Embryonic facial prominence (tissue), 1 donor: Measurements from ENCODE around the gene DGKI.
"Not testable (repeated sequence)": the region's sequence is repeated elsewhere in the genome, so short reads cannot be mapped to it uniquely, and the experiment has no call there.

Experiments used
- DNase-seq: peaks from one replicate; pipeline ENCODE4 v3.0.0-alpha.2; 2016; ENCODE audit errors: extremely low spot score

DGKI gene

DNA sequence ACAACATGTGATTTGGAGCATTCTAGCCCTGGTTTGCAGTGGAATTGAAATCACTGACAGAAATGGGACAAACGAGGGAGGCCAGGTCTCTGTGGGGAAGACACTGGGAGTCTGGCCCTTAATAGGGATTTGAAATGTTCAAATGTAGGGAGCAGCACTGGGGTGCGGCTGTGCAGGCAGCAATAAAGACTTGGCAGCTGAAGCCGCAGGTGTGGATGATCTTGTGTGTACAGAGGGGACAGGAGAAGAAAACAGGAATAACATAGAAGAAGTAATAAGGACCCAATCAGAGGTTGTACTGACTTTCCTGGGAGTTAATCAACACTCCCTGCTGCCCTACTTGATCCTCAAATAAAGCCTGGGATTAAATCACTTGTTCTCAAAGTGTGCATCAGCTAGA, 375.6 kb downstream of the DGKI start:
- DNase-seq = no peak

GRCh38 chr7:137469858-137470257, 376.9 kb downstream of the DGKI start:
- no peak for DNase-seq

GRCh38 chr7:137469191-137469811, 377.5 kb downstream of the DGKI start:
- DNase-seq = no peak

- no peak for DNase-seq
Measured at GRCh38 chr7:137462847-137463246, 383.9 kb downstream of the DGKI start.

DNA sequence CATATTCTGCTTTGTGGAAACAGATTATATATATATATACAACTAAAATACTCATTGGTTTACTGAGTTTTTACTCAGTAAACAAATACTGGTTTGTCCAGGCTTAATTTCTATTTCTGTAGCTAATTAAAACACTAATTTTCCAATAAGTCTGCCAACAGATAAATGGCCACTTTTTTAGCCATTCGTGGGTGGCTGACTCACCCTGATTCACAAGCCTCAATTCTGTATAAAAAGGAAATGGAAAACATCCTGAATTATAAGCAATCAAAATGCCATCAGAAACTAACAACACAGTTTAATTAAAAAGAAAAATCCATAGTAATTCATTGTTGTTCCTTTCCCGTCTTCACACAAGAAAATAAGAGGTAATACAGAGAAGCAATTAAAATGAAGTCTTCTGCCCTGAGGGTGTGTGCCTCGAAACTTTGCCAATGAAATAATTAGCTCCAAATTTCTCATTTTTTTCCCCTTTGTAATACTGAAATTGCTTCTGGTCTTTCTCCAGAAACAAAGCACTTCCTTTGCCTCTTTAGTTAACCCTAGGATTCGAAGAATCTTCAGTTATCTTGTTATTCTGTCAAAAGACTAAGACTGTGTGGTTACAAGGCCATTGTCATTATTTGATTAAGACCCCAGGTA, 384.6 kb downstream of the DGKI start:
- DNase-seq = no peak

GRCh38 chr7:137458399-137458798, 388.4 kb downstream of the DGKI start:
- DNase-seq = no peak

DNA sequence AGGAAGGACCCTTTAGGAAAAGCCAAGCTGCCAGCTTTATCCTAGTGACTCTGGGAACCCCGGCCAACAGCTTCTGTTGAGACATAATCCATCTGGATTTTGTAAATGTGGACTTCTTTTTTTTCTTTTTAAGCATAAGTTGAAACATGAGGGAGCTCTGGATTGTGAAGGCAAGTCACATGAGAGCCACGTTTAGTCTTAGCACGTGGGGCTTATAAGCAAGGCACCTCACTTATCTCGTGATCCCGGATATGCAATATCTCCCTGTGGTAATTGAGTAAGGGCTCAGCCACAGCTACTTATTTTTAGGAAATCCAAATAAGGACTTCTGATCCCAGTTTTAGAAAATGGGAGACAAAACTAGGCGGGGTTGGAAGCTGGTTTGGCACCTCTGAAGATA, 392.0 kb downstream of the DGKI start:
- no peak for DNase-seq

DNA sequence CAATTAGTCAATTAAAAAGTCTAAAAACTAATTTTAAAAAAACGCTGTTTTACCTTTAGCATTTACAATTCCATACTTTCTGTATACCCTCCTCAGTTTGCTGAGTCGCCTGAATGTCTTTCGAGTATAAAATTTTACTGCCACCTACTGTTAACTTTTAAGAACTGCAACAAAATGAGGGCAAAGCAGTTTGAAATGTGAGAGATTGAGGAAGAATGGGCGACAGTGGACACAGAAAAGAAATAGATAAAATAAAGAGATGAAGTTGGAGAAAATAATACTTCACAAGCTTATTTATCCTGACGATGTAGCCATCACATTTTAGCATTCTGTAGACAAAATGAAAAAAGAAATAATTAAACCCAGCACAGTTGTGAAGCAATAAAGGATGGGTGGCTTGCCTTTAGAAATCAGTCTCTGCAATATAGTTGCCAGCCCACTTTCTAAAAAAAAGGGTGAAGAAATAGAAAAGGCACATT, 392.5 kb downstream of the DGKI start:
- DNase-seq = peak; percentile 54

- DNase-seq = no peak
Measured at GRCh38 chr7:137453356-137453755, 393.4 kb downstream of the DGKI start.

- no peak for DNase-seq
Measured at GRCh38 chr7:137449016-137449415, 397.8 kb downstream of the DGKI start.

- DNase-seq = not testable (repeated sequence)
Measured at GRCh38 chr7:137448572-137448971, 398.2 kb downstream of the DGKI start.

GRCh38 chr7:137446025-137446424, 400.7 kb downstream of the DGKI start:
- DNase-seq = no peak

- DNase-seq = no peak
Measured at GRCh38 chr7:137445268-137445667, 401.5 kb downstream of the DGKI start.

GRCh38 chr7:137443616-137444015, 403.2 kb downstream of the DGKI start:
- no peak for DNase-seq

GRCh38 chr7:137441451-137441850, 405.3 kb downstream of the DGKI start:
- no peak for DNase-seq

- no peak for DNase-seq
Measured at GRCh38 chr7:137439829-137440825, 406.6 kb downstream of the DGKI start.

DNA sequence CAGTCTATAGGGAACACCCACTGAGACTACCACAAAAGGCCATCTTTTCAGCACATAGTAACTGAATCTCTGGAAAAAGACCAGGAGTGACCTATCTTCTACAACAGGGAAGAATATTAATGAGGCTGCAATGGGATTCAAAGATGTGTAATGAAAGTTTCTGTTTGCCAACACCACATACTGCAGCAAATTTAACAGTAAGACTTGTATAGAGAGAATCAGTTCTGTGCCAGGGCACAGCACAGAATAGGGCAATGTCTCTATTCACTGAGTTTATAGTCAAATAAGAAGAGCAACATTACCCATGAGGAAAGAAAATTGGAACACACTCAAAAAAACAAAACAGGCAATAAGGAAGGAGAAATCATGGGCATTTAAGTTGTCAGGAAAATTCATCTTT, 411.8 kb downstream of the DGKI start:
- no peak for DNase-seq

DNA sequence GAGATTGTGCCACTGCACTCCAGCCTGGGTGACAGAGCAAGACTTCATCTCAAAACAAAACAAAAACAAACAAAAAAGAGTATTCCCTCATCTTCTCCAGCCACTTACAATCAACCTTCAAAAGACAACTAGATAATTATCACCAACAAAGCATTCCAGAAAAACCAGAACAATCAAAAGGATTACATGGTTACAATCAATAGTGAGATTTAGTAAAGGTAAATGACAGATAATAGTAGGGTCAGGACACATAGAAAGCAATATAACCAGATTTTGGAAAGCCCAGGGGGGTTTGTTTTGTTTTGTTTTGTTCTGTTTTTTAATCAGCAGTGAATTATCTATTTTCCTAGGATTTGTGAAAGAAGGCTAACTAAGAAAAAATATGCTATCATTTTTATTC, 412.2 kb downstream of the DGKI start:
- no peak for DNase-seq

DNA sequence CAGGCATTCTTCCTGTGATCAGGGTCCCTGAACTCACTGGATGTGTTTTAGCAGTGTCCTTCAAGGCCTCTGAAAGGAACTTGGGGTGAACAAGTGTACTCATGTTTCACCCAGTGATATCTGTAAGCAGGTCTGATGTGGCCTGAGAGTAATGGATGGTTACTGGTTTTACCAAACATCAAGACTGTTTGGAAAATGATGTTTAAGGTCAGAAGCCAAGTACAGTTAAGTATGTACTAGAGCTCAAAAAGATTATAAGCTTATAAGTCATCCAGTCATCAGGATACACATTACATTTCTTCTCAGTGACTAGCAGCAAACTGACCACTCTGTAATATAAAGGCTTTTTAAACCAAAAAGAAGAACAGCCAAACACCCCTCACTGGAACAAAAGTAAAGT, 423.5 kb downstream of the DGKI start:
- no peak for DNase-seq

DNA sequence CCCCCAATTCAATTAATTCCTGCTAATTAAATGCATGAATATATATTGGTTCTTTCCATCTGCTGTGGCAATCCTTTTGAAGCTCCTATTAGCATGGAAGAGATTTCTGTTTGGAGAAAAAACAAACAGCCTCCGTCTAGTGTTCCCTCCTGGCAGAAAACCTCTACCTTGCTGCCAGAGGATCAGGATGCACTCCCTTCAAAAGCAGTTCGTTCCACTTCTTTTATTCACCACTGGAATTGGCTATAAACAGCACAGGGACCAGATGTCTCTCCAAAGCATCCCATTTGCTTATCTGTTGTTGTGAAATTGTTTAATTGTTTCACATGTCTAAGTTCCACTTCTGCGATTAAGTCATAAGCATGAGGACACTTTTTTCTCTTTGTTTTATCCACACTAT, 425.4 kb downstream of the DGKI start:
- no peak for DNase-seq

DNA sequence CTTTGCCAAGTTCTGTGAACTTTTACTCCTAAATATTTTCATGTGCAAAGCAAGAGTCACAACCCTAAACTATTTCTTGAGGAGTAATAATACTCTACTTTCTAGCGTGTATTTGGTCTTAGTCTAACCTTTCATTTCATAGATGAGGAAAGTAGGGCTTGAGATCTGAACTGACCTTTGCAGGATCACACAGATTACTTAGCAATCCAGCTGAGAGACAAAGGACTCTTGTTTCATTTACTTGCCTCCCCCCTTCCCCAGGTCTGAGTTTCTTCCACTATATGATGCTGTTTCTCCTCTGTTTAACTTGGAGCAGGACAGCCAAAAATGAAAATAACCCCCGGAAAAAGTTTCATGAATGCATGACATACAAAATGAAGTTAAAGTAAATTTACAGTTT, 427.9 kb downstream of the DGKI start:
- no peak for DNase-seq

DNA sequence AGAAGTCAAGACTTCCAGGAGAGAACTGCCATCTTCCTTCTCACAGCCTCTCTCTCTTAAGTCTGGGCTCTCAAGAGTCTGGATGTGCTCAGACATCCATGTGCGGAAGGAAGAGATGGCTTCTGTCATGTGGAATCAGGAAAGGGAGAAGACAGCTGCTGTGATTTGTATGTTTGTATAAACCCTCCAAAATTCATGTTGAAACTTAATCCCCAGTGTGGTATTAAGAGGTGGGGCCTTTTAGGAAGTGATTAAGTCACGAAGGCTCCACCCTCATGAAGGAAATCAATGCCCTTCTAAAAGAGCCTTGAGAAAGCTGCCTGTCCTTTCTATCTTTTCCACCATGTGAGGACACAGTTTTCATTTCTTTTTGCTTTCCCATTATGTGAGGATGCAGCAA, 429.3 kb downstream of the DGKI start:
- DNase-seq = no peak

GRCh38 chr7:137413901-137414300, 432.9 kb downstream of the DGKI start:
- DNase-seq = no peak
